ENCODE data around the gene NPC1. TPM values are rescaled to one million over a fixed set of nuclear protein-coding genes. Genes with fewer than 3 reads are reported as not detected.
A peak's percentile ranks its signal among the peaks of the same experiment; 100 is the strongest.

Gene NPC1
- total RNA-seq, 1 donor from 2014 or later: 36.5 TPM

DNA sequence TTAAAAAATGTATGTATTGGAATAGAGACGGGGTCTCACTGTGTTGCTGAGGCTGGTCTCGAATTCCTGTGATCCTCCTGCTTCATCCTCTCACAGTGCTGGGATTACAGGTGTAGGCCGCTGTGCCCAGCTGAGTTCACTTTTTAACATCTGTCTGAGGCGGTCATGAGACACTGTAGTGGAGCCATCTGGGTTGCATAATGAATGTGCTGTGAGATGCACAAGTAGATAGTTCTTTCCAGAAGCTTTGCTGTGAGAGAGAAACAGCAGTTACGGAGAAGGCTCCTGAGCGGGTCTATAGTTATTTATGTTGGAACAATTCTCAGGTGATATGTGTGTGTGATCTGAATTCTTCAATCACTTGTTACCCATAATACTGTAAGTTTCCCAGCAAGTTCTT lies 79.9 kb downstream of the NPC1 start:
- Mint-ChIP-seq H3K36me3 (ENCODE audit: low read depth) (peaks cover 48% of the 10 kb centered on the region), H3K27me3 (no peaks in the 10 kb centered on the region), H3K9me3 (no peaks in the 10 kb centered on the region), H3K27ac (no peak overlapping the region), H3K4me3 (no peak overlapping the region), H3K4me1 (peaks cover 54% of the 10 kb centered on the region)
- DNase-seq (no peak), ATAC-seq (ENCODE audit: low read depth) (no peak)
- ChIA-PET CTCF (interaction anchor here (1.0 kb wide), 2 partner anchors 10 to 693 kb away, joined by 3 to 4 read pairs; no protein-coding TSS in a partner anchor), POLR2A (no interaction called here)
- TF ChIP-seq, protein P1, sequence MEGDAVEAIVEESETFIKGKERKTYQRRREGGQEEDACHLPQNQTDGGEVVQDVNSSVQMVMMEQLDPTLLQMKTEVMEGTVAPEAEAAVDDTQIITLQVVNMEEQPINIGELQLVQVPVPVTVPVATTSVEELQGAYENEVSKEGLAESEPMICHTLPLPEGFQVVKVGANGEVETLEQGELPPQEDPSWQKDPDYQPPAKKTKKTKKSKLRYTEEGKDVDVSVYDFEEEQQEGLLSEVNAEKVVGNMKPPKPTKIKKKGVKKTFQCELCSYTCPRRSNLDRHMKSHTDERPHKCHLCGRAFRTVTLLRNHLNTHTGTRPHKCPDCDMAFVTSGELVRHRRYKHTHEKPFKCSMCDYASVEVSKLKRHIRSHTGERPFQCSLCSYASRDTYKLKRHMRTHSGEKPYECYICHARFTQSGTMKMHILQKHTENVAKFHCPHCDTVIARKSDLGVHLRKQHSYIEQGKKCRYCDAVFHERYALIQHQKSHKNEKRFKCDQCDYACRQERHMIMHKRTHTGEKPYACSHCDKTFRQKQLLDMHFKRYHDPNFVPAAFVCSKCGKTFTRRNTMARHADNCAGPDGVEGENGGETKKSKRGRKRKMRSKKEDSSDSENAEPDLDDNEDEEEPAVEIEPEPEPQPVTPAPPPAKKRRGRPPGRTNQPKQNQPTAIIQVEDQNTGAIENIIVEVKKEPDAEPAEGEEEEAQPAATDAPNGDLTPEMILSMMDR (IDR thresholded peaks at IDR 0.05): no peak
- intact Hi-C loops (cut with micrococcal nuclease): loop anchor here (10.0 kb wide), 1 partner anchor 152 kb away; no protein-coding TSS in a partner anchor

DNA sequence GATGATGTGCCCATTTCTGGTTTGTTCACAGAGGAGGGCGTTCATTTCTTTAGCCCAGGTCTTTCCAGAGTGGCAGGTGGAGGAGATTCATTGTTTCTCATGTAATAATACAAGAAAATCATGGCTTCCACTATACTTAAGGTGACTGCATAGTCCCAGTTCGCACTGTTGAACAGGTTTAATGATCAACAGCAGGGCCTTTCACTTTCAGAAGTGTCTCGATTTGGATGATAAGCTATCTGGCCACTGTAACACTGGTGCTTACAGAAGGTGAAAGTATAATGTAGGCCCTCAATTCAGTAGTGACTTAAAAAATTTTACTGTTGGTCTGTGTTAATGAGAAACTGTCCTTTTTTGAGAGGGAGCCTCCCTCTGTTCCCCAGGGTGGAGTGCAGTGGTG lies 81.6 kb downstream of the NPC1 start:
- POLR2A ChIA-PET: interaction anchor here (1.1 to 2.7 kb wide), 5 partner anchors 16 to 81 kb away, joined by 3 to 10 read pairs (median 5); partner anchors contain the start of genes NPC1 and RIOK3
- Mint-ChIP-seq H3K27me3 (no peaks in the 10 kb centered on the region), H3K9me3 (no peaks in the 10 kb centered on the region), H3K4me1 (peaks cover 61% of the 10 kb centered on the region), H3K27ac (peak overlapping the region; percentile 88), H3K4me3 (peak overlapping the region; percentile 93), H3K36me3 (ENCODE audit: low read depth) (peaks cover 34% of the 10 kb centered on the region)
- TF ChIP-seq, protein P1 (IDR thresholded peaks at IDR 0.05): no peak
- CTCF ChIA-PET: interaction anchor here (1.1 to 1.3 kb wide), 6 partner anchors 8 to 373 kb away, joined by 3 to 5 read pairs (median 4); no protein-coding TSS in a partner anchor
- ATAC-seq (ENCODE audit: low read depth) (peak; percentile 15), DNase-seq (no peak)
- intact Hi-C loops (cut with micrococcal nuclease): loop anchor here (5.0 to 10.0 kb wide), 4 partner anchors 150 to 527 kb away; partner anchors contain the start of gene TTC39C

DNA sequence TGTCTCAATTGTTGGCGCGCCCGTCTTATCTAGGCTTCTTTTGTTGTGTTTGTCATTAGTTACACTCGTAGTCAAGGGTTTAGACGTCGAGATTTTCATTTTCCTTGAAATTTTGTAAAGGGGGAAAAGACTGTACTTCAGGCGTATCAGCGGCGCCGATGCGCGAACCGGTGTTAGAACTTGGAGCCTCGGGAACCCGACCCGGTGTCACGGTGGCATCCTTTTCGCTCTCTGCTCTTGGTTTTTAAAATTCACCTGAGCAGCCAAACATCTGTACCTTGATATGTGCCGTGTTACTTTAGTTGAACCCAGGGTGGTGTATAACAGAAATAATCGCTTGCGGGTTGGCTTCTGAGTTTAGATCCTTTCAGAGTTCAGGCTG lies 82.4 kb downstream of the NPC1 start:
- POLR2A ChIA-PET: interaction anchor here (0.6 to 3.5 kb wide), 3 partner anchors 24 to 145 kb away, joined by 5 to 23 read pairs (median 9); partner anchors contain the start of gene NPC1

DNA sequence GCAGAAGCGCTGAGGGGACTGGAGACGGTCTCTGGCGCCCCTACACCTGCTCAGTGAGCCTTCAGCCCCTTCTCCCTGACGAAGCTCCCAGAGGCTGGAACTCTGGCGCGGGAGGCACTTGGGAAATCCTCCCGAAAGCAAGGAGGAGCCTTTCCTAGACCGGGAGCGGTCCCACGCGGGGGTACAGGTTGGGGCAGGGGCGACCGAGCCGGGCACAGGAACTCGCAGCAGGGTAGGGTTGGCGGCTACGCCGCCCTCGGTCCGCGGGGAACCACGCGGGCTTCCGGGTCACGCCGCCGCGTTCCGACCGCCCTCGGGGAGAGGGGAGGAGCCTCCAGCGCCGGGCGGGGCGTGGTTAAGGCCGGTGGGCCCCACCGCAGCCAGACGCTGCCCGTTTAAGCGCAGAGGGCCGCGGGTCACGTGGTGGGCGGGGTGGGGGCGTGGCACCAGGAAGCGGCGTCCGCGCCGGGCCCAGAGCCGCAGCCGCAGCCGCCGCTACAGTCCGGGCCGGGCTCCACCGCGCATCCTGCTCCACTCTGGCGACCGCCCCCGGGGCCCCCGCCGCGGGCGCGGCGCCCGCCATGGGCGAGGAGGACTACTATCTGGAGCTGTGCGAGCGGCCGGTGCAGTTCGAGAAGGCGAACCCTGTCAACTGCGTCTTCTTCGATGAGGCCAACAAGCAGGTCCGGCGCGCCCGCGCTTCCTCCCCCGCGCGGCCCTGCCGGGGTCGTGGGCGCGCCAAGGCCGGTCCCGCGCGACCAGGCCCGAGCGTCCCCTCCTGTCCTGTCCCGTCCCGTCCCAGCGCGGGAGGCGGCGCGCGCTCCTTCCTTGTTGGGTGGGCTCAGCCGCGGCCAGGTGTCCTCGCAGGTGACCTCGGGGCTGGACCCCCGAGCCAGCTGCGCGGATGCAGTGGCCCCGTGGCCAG lies 83.0 kb downstream of the NPC1 start, which contains the start of gene RMC1:
RMC1 (plus strand) TSS at position 474 of the 925 bp plus-strand sequence; CDS start at position 582, 108 bp downstream.
- peaks cover 75% of the 10 kb centered on the region for H3K4me1 Mint-ChIP-seq
- peak; percentile 89 for ATAC-seq (ENCODE audit: low read depth)
- CTCF ChIA-PET: interaction anchor here (0.6 to 1.5 kb wide), 4 partner anchors 13 to 703 kb away, joined by 3 to 5 read pairs (median 4); no protein-coding TSS in a partner anchor

More for the DNA sequence above, 82.4 kb downstream of the NPC1 start:
- Mint-ChIP-seq H3K27ac (peak overlapping the region; percentile 88), H3K4me1 (peaks cover 69% of the 10 kb centered on the region), H3K4me3 (peak overlapping the region; percentile 93), H3K36me3 (ENCODE audit: low read depth) (peaks cover 34% of the 10 kb centered on the region), H3K9me3 (no peaks in the 10 kb centered on the region), H3K27me3 (no peaks in the 10 kb centered on the region)
- TF ChIP-seq, protein P1 (IDR thresholded peaks at IDR 0.05): no peak
- CTCF ChIA-PET: interaction anchor here (1.4 to 1.5 kb wide), 2 partner anchors 372 to 704 kb away, joined by 3 to 5 read pairs; no protein-coding TSS in a partner anchor
- ATAC-seq (ENCODE audit: low read depth): no peak
- intact Hi-C loops (cut with micrococcal nuclease): loop anchor here (1.0 to 10.0 kb wide), 14 partner anchors 12 to 571 kb away; partner anchors contain the start of genes NPC1, RBBP8, RIOK3 and TTC39C
- no peak for DNase-seq

More for the DNA sequence above, 83.0 kb downstream of the NPC1 start, which contains the start of gene RMC1:
- peak; percentile 100 for DNase-seq
- Mint-ChIP-seq H3K4me3 (peak within 1 kb of the TSS; percentile 93), H3K27ac (peak within 1 kb of the TSS; percentile 98), H3K9me3 (no peaks in the 10 kb centered on the region), H3K27me3 (no peaks in the 10 kb centered on the region), H3K36me3 (ENCODE audit: low read depth) (peaks cover 28% of the 10 kb centered on the region)
- intact Hi-C loops (cut with micrococcal nuclease): loop anchor here (1.0 to 10.0 kb wide), 14 partner anchors 13 to 570 kb away; partner anchors contain the start of genes NPC1, RBBP8, RIOK3 and TTC39C
- TF ChIP-seq, protein P1 (IDR thresholded peaks at IDR 0.05): no peak
- POLR2A ChIA-PET: interaction anchor here (0.6 to 3.5 kb wide), 10 partner anchors 15 to 369 kb away, joined by 3 to 33 read pairs (median 8); partner anchors contain the start of genes NPC1 and RIOK3

Measured in activated B cell treated with CpG ODN at 0.5 μM for 24 hours (primary cell).